ENCODE measurements around the gene STRN4.

DNA sequence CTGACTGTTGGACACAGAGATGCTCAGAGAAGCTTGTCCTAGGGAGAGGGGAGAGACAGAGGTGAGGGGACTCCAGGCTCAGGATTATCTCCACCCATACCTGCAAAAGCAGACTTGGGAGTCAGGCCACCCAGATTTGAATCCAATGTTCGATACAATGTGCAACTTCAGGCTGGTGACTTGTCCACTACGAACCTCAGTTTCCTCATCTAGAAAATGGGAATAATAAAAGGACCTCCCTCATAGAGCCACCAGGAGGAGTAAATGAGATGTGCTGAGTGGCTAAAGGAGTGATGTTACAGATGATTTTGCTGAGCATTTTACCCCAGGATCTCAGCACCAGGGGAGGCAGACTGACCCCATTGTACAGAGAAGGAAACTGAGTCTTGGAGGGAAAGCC is 54.3 kb downstream of the STRN4 start:
- TF ChIP-seq BHLHE40 (IDR thresholded peaks at IDR 0.05; ENCODE audit: borderline replicate concordance) (no peak), LEF1 (IDR thresholded peaks at IDR 0.05; ENCODE audit: borderline replicate concordance) (no peak), SP1 (IDR thresholded peaks at IDR 0.05) (no peak), L3MBTL2 (conservative IDR thresholded peaks at IDR 0.05) (no peak), FOXA1 (IDR thresholded peaks at IDR 0.05) (no peak), CTBP1 (IDR thresholded peaks at IDR 0.05; ENCODE audit: borderline replicate concordance) (no peak), SUZ12 (IDR thresholded peaks at IDR 0.05) (no peak), NFRKB (IDR thresholded peaks at IDR 0.05) (no peak), FOXM1 (IDR thresholded peaks at IDR 0.05; ENCODE audit: borderline replicate concordance) (no peak), TARDBP (IDR thresholded peaks at IDR 0.05) (no peak)
- TF ChIP-seq, protein P1, sequence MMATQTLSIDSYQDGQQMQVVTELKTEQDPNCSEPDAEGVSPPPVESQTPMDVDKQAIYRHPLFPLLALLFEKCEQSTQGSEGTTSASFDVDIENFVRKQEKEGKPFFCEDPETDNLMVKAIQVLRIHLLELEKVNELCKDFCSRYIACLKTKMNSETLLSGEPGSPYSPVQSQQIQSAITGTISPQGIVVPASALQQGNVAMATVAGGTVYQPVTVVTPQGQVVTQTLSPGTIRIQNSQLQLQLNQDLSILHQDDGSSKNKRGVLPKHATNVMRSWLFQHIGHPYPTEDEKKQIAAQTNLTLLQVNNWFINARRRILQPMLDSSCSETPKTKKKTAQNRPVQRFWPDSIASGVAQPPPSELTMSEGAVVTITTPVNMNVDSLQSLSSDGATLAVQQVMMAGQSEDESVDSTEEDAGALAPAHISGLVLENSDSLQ (IDR thresholded peaks at IDR 0.05) = no peak
